Uterus (tissue), 4 donors: Measurements from ENCODE around the gene ZNF652. TPM values are rescaled to one million over a fixed set of nuclear protein-coding genes. Genes with fewer than 3 reads are reported as not detected.
"Not testable (repeated sequence)": the region's sequence is repeated elsewhere in the genome, so short reads cannot be mapped to it uniquely, and the experiment has no call there.

ENCODE experiments used
- DNase-seq, 2 donors: peaks; one replicate each; pipeline ENCODE4 v3.0.0-alpha.2; 2019 to 2020
- H3K27ac ChIP-seq, 2 donors: fragments of 200-600 bp; sonication (generic); 1 replicate in 1 of 2; 2 replicates in 1 of 2; pipeline ENCODE4 v1.5.1; 2016 to 2018
- H3K27me3 ChIP-seq, 2 donors: fragments of 200-600 bp; sonication (generic); one replicate each; pipeline ENCODE4 v1.5.1; 2018 to 2019; ENCODE audit warnings: control low read depth in 1 of 2
- H3K36me3 ChIP-seq, 2 donors: fragments of 200-600 bp; sonication (generic); one replicate each; pipeline ENCODE4 v1.5.1; 2019; ENCODE audit warnings: control low read depth in 1 of 2
- H3K4me1 ChIP-seq, 2 donors: fragments of 200-600 bp; sonication (generic); one replicate each; pipeline ENCODE4 v1.5.1; 2018 to 2019; ENCODE audit warnings: control low read depth in 1 of 2
- H3K4me3 ChIP-seq, 2 donors: fragments of 200-600 bp; sonication (generic); 1 replicate in 1 of 2; 2 replicates in 1 of 2; pipeline ENCODE4 v1.5.1; 2018 to 2019; ENCODE audit warnings: mild to moderate bottlenecking in 1 of 2
- H3K9me3 ChIP-seq, 2 donors: fragments of 200-600 bp; sonication (generic); one replicate each; pipeline ENCODE4 v1.5.1; 2019; ENCODE audit warnings: control low read depth in 1 of 2
- CTCF ChIP-seq, 4 experiments: fragments of 200-600 bp in 2 of 4; fragments of 450-650 bp in 2 of 4; sonication (generic) in 2 of 4; IDR thresholded peaks; one replicate each; pipeline ENCODE4 v1.5.1; 2016 to 2019; ENCODE audit warnings: antibody characterized with exemption in 4 of 4, mild to moderate bottlenecking in 2 of 4, moderate library complexity in 1 of 4
- POLR2A ChIP-seq, 2 donors: fragments of 450-650 bp; IDR thresholded peaks; one replicate each; pipeline ENCODE4 v1.6.1; 2016; ENCODE audit warnings: antibody characterized with exemption in 2 of 2, mild to moderate bottlenecking in 1 of 2, moderate library complexity in 1 of 2
- intact Hi-C: fragments of 100-400 bp; cut with DNase I; formaldehyde crosslinking; loops from one replicate; pipeline ENCODE4 v1.15.1; 2023; ENCODE audit warnings: low total_unique reads
- total RNA-seq, 4 donors: library from RNA; depleted of rRNA in 3 of 4; stranded (reverse); fragments of >200 nt in 3 of 4; gene quantifications; one replicate each; pipeline versions ENCODE4 v1.1.0 to v1.2.4, GENCODE V29; 2014 to 2023
- donor health status: DM: yes; HTN: yes; CAD: no.

Gene ZNF652
- total RNA-seq, 4 donors from 2014 or later, result 17.6 to 65.3 (median 36.2) TPM

- H3K9me3 ChIP-seq, result no peaks in the 10 kb centered on the region
- H3K36me3 ChIP-seq, result no peaks in the 10 kb centered on the region
- H3K27me3 ChIP-seq, result no peaks in the 10 kb centered on the region
- H3K4me3 ChIP-seq, result no peak overlapping the region
- intact Hi-C loops, result no loop called here
- H3K27ac ChIP-seq, result no peak overlapping the region
- DNase-seq, result no peak
- TF ChIP-seq POLR2A (IDR thresholded peaks at IDR 0.05) (no peak), CTCF (IDR thresholded peaks at IDR 0.05) (no peak)
- H3K4me1 ChIP-seq, result no peaks in the 10 kb centered on the region
Measured at GRCh38 chr17:49369760-49370159, 7.7 kb upstream of the ZNF652 start.

GRCh38 chr17:49369089-49369488 lies 7.0 kb upstream of the ZNF652 start:
- no peak for TF ChIP-seq POLR2A (IDR thresholded peaks at IDR 0.05)
- no peak for TF ChIP-seq CTCF (IDR thresholded peaks at IDR 0.05)
- H3K27me3 ChIP-seq, result no peaks in the 10 kb centered on the region
- H3K36me3 ChIP-seq, result no peaks in the 10 kb centered on the region
- intact Hi-C loops, result no loop called here
- H3K4me3 ChIP-seq, result no peak overlapping the region
- DNase-seq, result no peak
- H3K9me3 ChIP-seq, result no peaks in the 10 kb centered on the region
- no peaks in the 10 kb centered on the region for H3K4me1 ChIP-seq
- no peak overlapping the region for H3K27ac ChIP-seq

GRCh38 chr17:49365667-49366066 lies 3.6 kb upstream of the ZNF652 start:
- Histone ChIP-seq H3K4me1 (no peaks in the 10 kb centered on the region), H3K4me3 (no peak overlapping the region), H3K36me3 (no peaks in the 10 kb centered on the region), H3K27ac (no peak overlapping the region), H3K9me3 (no peaks in the 10 kb centered on the region), H3K27me3 (no peaks in the 10 kb centered on the region)
- DNase-seq, result no peak
- TF ChIP-seq POLR2A (IDR thresholded peaks at IDR 0.05) (no peak), CTCF (IDR thresholded peaks at IDR 0.05) (no peak)
- intact Hi-C loops, result no loop called here

- H3K27ac ChIP-seq, H3K4me3 ChIP-seq, intact Hi-C loops, H3K36me3 ChIP-seq, H3K27me3 ChIP-seq, H3K9me3 ChIP-seq, DNase-seq, H3K4me1 ChIP-seq: not testable (repeated sequence)
Measured at GRCh38 chr17:49365126-49365525, 3.1 kb upstream of the ZNF652 start.

- no peaks in the 10 kb centered on the region for H3K4me1 ChIP-seq
- no peaks in the 10 kb centered on the region for H3K27me3 ChIP-seq
- no peak for DNase-seq
- intact Hi-C loops, result no loop called here
- TF ChIP-seq POLR2A (IDR thresholded peaks at IDR 0.05) (no peak), CTCF (IDR thresholded peaks at IDR 0.05) (no peak)
- no peak overlapping the region for H3K4me3 ChIP-seq
- H3K9me3 ChIP-seq, result no peaks in the 10 kb centered on the region
- no peaks in the 10 kb centered on the region for H3K36me3 ChIP-seq
- no peak overlapping the region for H3K27ac ChIP-seq
Measured at GRCh38 chr17:49364119-49364518, 2.1 kb upstream of the ZNF652 start.

DNA sequence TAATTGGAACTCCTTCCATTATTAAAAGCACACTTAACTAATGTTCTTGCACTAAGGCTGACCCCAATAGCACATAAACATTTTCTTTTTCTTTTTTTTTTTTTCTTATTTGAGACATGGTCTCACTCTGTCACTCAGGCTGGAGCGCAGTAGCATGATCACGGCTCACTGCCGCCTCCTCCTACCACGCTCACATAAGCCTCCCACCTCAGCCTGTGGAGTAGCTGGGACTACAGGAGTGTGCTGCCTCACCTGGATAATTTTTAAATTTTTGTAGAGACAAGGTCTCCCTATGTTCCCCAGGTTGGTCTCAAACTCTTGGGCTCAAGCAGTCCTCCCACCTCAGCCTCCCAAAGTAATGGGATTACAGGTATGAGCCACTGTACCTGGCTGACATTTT lies 1.2 kb upstream of the ZNF652 start:
- DNase-seq, result no peak
- no peak overlapping the region for H3K4me3 ChIP-seq
- H3K9me3 ChIP-seq, result no peaks in the 10 kb centered on the region
- no peaks in the 10 kb centered on the region for H3K4me1 ChIP-seq
- intact Hi-C loops, result no loop called here
- H3K36me3 ChIP-seq, result no peaks in the 10 kb centered on the region
- TF ChIP-seq POLR2A (IDR thresholded peaks at IDR 0.05), result no peak
- no peak for TF ChIP-seq CTCF (IDR thresholded peaks at IDR 0.05)
- no peaks in the 10 kb centered on the region for H3K27me3 ChIP-seq
- peak overlapping the region in 1 of 2 donors; percentile 94 for H3K27ac ChIP-seq
